ENCODE data around the gene PSMC1. TPM values are rescaled to one million over a fixed set of nuclear protein-coding genes. Genes with fewer than 3 reads are reported as not detected.

The PSMC1 gene
- total RNA-seq, 4 donors from 2014 or later = 48.9 to 120 (median 86.0) TPM

Other genes with a start within 250 kb of the PSMC1 start
- gene KCNK13, start 194.6 kb upstream of the PSMC1 start, total RNA-seq = under 1 TPM in 1 of 4 donors, not detected in 3; 0.48 TPM
- 10 to 100 TPM in 3 of 4 donors, 1 to 10 TPM in 1; 8.8 to 22.4 (median 14.6) TPM for gene NRDE2, start 75.4 kb downstream of the PSMC1 start, total RNA-seq
- gene CALM1, start 140.5 kb downstream of the PSMC1 start, total RNA-seq = 100 to 1,000 TPM; 258 to 369 (median 300) TPM